Endothelial cell of hepatic sinusoid (primary cell): ENCODE data around the gene BRPF1.
"Not testable (repeated sequence)": the region's sequence is repeated elsewhere in the genome, so short reads cannot be mapped to it uniquely, and the experiment has no call there.

Experiments
- in situ Hi-C: cut with HindIII; loops from 2 replicates; pipeline ENCODE4 v1.10.0; 2017; ENCODE audit warnings: low sequenced_read_pairs

The BRPF1 gene

DNA sequence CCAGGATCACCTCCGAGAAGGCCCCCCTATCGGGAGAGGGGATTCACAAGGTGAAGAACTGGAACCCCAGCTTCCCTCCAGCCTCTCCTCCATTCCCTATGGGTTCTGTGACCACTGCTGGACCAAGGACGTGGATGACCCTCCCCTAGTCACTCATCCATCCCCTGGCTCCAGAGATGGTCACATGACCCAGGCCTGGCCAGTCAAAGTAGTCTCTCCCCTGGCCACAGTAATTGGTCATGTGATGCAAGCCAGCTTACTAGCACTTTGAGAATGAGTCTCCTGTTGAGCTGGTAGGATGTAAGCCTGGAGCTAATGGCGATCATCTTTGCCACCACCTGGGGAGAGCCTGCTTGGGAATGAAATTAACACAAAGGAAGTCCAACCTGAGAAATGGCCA, 34.3 kb downstream of the BRPF1 start:
- in situ Hi-C loops = no loop called here

DNA sequence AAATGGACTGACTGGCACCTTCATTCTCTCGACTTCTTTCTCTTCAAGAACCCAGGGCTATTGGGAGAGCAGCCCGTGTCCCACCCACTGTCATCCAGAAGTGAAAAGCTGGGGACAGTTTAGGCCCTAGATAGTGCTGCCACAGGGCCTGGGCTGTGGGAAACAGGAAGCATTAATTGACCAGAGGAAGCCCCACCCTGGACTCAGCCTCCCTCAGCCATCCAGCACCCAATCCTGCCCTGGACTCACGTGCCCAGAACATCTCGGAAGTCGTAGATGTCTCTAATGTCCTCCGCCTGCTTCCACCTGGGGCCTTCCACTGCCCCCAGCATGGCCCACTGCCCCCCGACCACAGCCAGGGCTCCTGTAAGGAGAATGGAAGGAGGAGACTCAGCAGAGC, 35.9 kb downstream of the BRPF1 start:
- in situ Hi-C loops = no loop called here

DNA sequence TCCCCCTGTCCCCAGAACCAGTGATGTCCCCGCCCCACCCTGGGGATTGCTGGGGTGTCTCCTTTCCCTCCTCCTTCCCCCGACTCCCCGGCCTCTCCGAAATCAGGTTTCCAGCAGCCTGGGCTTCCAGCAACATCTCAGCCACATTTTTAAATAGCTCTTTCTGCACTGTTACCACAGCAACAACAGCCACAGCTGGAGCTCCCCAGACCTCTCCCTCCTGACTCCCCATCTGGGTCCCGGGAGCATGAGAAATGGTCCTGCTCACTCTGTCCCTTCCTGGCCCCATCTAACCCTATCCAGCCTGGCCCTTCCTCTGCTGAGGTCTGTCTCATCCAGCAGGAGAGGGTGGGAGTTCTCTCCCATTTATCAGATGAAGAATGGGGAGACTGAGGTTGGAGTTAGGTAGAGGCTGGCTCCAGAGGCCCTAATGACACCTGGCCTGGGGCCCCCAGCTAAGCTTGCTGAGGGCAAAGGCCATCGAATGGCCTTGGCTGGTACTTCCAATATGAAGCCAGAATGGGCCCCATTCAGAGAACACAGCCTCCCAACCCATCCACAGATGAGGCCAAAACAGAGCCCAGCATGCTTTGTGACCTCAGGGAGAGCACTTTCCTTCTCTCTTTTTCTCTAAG, 36.7 kb downstream of the BRPF1 start:
- in situ Hi-C loops = no loop called here

DNA sequence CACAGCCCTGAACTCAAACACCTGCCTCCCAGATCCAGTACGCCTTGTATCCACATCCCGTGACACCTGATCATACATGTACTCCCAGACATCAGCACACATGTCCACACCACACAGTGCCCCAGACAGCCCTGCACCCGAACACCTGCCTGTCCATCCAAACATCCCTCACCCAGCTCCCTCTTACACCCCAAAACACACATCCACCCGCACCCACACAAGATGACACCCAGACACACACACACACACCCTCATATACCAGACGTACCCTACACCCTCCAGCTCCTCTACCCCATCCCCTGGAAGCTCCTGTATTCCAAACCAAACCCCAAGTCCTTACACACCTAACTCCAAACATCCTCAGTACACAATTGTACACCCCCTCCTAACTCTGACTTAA, 37.5 kb downstream of the BRPF1 start:
- in situ Hi-C loops = no loop called here

DNA sequence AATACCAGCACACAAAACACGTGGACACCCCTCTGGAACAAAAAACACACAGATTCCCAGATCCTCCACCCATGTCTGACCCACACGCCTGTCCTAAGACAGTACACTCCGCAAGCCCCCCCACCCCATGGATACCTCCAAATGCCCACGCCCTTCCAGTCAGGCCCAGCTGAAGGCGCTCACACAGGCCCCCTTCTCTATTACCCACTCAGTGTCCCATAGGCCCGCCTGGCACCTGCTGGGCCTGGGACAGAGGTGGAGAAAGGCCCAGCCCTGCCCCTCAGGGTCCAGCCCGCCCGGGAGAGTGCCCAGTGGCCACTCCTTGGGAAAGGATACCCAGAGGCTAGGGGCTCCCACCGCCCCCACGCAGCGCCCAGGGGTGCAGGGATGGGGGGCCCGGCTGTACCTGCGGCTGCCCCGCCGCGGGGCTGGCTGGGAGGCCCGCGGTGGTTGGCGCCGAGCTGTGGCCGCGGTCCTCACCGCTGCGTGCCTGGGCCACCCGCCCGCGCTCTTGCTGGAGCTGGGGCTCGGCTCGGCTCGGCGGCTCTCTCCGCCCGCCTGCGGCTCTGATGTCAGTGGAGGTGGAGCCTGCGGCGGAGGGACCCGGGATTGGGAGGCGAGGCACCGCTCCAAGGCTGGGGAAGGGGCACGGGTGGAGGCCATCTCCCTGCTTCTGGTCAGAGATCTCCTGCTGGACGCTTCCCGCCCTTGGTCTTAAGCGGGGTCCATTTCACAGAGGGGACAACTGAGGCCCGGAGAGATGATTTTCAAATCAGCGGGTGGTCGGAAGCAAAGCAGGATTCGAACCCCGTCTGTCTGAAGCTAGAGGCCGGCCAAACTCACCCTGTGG, 38.1 kb downstream of the BRPF1 start, which contains the start of gene CAMK1:
Gene CAMK1 (minus strand): TSS at position 522 of the 850 bp plus-strand sequence. CDS start 2,198 bp downstream, outside the sequence.
- in situ Hi-C loops = no loop called here

DNA sequence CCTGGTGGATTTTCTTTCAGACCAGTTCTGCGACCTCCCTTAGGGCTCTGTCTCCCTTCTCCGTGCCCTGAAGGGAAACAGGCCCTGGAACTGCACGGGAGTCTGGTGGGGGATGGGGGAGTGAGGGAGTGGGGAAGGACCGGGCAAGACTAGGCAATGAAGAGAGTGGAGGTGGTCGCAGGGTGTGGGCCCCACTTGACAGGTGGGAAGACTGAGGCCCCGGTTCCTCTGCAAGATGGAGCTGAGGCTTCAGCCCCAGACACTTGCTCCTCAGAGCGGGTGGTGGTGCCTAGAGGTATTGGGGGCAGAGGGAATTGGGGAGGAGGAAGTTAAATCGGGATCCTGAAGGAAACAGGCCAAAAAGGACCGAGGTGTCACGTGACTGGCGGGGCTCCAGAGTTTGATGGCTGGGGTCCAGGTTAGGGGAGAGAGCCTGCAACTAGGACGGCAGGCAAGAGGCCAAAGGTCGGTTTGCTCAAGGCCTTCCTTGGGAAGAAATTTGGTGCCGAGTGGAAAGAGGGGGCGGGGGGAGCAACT, 38.8 kb downstream of the BRPF1 start:
- in situ Hi-C loops = no loop called here

DNA sequence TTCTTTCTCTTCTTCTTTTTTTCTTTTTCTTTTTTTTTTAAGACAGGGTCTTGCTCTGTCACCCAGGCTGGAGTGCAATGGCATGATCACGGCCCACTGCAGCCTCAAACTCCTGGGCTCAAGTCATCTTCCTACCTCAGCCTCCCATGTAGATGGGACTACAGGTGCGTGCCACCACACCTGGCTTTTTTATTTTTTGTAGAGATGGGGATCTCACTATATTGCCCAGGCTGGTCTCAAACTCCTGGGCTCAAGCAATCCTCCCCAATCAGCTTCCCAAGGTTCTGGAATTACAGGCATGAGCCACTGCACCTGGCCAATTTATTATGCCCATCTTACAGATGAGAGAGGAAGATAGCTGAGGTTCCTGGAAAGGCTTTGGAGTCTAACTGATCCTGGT, 39.5 kb downstream of the BRPF1 start:
- in situ Hi-C loops = not testable (repeated sequence)

DNA sequence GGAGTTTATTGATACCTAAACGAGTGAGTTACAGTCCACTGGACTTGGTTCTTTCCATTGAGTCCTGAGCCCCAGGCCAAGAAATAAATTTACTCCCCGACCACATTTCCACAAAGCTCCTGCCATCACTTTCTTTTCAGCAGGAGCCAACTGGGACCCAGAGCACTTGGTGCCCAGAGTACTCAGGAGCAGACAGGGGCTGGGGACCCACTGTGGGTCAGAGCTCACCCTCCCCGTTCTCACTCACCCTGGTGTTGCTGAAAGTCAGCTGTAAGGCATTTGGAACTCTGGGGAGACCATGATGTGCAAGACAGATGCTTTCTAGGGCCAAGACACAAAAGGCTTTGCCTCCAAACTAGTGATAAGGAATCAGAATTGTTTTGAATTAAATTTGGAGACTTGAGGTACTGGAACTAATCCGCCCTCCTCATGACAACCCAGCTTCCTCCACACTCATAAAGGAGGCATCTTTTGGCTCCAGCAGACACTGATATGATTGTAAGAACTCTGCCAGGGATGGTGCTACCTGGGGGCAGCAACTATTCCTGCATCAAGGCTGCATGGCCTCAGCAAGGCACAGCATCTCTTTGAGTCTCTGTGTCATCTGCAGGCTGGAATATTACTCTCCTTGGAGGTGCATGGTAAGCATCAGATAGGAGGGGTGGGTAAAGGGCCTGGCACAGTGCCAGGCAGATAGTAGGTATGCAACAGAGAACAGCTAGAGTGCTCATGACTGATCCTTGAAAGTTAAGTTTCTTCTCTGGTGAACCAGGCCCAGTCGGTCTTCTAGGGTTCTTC, 45.6 kb downstream of the BRPF1 start:
- in situ Hi-C loops = no loop called here

DNA sequence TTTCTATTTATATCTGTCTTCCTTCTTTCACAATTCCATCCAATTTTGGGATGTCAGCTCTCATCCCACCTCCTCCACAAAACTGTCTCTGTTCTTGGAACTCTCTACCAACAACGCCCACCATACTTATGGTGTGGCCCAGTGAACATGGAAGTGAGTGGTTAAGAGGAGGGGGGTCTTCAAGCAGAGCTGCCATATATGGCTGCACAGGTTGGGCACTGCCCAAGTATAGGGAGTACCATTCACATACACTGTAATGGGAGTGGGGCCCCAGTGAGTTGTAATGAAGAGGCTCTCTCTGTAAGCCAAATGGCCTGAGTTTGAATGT, 46.1 kb downstream of the BRPF1 start:
- in situ Hi-C loops = no loop called here

DNA sequence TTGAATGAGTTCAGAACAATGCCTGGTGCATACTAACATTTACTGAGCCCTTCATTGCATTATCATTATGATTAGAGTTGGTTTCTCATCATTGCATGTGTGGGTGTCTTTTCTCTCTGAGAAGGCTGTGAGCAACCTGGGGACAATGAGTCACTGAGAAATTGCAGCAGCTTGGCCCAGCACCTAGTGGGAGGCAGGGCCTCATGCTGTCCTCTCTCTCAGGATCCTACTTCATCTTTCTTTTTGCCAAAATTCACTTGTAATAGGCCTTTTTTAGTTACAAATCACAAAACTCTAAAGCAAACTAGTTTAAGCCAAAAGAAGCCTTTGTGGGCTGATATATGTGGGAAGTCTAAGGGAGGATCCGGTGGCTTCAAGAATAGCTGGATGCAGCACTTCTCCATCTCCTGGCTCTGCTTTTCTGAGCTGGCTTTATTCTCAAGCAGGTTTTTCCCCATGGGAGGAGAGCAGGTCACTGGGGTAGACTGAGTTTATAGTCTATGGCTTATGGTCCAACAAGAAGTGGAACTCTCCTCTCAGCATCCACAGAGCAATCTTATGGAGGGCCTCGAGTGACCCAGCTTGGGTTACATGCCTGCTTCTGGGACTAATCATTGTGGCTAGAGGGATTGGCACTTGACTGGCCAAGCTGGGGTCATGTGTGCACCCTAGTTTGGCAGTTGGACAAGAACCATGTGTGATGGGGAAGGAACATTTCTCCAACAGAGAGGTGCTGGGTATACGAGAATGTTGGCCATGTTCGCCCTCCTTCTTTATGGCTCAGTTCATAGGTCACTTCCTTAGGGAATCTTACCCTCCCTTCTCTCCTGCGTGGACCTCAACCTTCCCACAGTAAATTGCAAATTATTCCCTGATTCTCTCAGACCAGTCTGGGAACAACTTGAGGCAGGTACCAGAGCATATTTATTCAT, 46.9 kb downstream of the BRPF1 start:
- in situ Hi-C loops = no loop called here

DNA sequence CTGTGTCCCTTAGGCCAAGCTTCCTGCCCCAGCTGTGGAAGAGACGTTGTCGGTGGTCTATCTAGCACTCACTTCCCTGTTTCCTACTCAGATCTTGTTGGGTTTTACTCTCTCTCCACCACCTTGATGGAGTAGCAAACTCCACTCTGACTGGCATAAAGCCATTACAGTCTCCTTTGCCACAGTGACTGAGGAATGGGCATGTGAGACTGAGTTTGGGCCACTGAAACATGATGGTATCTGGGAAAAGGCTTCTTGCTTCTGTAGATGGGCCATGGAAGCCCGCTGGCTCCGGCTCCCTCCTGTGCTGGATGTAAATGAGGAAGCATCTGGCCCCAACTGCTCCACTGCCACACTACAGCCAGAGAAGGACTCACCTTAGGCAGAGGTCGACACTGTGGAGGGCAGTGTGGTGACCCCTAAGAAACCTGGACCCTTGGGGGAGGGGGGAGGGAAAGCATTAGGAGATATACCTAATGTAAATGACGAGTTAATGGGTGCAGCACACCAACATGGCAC, 47.6 kb downstream of the BRPF1 start:
- in situ Hi-C loops = no loop called here

DNA sequence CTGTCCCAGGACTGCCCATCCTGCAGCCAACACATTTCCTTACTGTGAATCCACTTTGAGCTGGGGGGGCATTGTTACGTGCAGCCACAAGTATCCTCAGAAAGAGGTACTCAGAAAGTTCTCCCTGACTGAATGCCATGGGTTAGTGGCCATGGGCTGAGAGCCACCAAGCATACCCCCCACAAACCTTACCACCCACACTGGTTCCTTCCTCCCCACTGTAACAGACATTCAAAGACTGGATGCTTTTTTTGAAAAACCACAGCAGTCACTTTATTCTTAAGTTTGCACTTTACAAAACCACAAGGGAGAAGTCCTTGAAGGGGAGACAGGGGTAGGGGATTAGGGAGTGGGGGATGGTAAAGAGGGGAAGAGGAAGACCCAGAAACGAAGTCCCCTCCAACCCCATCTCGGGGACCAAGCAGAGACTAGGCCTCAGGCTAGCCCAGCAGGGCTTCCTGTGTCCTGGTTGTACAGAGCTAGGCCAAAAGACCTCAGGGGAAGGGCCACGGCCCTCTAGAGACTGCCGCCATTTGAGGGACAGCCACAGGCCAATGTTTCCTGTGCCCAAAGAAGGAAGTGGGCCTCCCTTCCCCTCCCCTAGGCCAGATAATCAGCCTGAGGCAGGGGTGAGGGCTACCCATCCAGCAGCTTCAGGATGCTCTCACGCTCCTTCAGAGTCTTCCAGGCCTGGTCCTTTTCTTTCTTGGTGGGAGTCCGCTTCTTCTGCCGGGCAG, 48.4 kb downstream of the BRPF1 start:
- in situ Hi-C loops = no loop called here

DNA sequence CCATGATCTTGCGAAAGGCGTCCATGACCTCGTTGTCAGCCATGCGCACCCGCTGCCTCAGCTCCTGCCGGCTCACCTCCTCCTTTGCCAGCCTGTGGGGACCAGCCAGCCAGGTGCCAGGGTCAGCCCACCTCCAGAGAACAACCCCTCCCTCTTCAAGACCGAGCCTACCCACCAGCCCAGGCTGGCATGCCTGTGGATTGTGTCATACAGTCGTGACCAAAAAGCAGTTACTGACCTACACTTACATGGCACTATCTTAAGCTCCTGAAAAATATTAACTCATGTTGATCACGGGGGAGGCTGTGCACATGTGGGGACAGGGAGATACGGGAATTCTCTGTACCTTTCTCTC, 48.9 kb downstream of the BRPF1 start:
- in situ Hi-C loops = no loop called here

DNA sequence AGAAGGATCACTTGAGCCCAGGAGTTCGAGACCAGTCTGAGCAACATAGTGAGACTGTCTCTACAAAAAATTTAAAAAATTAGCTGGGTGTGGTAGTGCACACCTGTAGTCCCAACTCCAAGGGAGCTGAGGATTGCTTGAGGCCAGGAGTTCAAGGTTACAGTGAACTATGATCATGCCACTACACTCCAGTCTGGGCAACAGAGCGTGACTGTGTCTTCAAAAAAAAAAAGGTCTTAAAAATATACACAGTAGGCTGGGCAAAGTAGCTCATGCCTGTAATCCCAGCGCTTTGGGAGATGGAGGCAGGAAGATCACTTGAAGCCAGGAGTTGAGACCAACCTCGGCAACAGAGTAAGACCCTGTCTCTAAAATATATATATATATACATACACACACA, 49.4 kb downstream of the BRPF1 start:
- in situ Hi-C loops = no loop called here

DNA sequence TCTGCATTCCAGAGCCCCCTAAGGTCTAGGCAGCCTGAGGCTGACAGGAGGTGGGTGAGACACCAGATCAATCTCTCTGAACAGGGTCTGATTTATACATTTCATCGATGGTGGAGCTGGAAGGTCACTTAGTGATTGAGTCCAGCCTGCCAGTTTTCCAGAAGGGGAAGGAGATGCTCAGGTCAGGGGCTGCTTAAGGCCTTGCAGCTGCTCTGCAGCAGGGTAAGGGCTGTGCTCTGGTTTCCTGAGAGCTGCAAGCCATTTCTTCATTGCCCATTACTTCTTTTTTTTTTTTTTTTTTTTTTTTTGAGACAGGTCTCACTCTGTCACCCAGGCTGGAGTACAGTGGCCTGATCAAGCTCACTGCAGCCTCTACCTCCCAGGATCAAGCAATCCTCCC, 50.0 kb downstream of the BRPF1 start:
- in situ Hi-C loops = no loop called here

DNA sequence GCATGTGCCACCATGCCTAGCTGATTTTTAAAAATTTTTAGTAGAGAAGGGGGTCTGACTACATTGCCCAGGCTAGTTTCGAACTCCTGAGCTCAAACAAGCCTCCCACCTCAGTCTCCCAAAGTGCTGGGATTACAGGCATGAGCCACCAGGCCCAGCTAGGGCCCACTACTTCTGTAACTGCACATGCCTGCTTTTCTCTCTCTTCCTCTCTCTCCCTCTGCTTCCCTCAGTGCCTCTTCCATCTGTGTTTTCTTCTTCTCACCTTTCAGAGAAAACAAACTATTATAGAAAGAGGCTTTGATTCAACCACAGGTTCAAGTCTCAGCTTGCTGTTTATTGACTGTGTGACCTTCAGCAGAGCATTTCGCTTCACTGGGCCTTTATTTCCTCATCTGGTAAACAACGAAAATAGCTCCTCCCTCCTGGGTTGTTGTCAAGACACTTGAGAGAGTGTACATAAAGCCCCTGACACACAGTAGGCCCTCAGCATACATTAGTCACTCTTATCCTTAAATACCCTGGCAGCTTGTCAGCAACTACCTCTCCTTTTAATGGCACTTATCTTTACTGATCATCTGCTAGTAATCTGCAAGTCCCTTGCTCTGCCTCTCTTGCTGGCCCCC, 50.6 kb downstream of the BRPF1 start:
- in situ Hi-C loops = no loop called here

DNA sequence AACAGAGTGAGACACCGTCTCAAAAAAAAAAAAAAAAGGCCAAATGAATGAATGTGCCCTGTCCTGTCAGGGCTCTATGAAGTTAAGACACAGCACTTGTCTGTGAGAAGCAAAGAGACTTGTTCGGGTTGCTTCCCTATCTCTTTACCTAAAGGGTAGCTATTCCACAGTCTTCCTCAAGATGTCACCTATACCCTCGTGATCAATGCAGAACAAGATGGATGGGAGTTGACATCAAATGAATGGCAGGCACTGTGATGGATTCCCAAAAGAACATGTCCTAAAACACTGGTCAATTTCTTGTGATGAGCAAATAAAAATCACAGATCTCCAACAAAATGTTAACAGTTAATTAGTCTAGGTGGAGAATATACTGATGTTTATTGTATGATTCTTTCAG, 51.2 kb downstream of the BRPF1 start:
- in situ Hi-C loops = no loop called here

DNA sequence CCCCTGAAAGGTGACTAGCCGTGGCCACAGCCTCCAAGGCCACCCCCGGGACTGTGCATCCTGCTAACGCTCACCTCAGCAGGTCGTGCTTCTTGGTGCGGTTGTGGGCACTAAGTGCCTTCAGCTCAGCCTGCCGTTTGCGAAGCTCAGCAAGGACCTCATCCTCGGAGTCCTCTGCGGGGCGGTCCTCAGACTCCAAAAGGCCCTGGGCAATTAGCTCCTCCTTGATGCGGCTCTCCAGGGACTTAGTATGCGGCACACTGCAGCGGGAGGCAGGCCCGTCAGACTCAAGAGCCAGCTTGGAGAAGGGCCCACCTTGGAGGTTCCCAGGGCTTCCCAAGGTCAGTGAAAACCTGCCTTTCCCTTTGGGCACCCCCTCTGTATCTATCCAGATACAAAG, 52.4 kb downstream of the BRPF1 start:
- in situ Hi-C loops = no loop called here

DNA sequence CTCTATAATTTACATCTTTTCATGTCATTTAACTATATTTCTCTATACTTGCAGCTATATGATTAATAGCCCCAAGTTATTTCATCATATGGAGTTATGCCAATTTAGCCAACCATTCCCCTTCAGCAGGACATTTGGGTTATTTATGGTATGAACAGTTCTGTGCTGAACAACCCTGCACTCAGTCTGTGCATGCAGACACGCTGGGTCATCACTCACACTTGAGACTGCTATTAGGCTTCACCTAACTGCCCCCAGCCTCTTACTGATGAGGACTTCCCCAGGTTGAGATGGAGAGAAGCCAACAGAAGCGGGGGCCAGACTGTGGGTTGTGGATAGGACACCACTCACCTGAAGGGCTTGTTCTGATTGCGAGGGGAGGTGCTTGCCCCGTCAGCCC, 53.4 kb downstream of the BRPF1 start:
- in situ Hi-C loops = no loop called here
